ENCODE results near the gene CEP104. TPM values are rescaled to one million over a fixed set of nuclear protein-coding genes. Genes with fewer than 3 reads are reported as not detected.

The CEP104 gene
- total and polyA plus RNA-seq, 2 experiments from 2014 or later: 20.5 to 32.2 TPM

DNA sequence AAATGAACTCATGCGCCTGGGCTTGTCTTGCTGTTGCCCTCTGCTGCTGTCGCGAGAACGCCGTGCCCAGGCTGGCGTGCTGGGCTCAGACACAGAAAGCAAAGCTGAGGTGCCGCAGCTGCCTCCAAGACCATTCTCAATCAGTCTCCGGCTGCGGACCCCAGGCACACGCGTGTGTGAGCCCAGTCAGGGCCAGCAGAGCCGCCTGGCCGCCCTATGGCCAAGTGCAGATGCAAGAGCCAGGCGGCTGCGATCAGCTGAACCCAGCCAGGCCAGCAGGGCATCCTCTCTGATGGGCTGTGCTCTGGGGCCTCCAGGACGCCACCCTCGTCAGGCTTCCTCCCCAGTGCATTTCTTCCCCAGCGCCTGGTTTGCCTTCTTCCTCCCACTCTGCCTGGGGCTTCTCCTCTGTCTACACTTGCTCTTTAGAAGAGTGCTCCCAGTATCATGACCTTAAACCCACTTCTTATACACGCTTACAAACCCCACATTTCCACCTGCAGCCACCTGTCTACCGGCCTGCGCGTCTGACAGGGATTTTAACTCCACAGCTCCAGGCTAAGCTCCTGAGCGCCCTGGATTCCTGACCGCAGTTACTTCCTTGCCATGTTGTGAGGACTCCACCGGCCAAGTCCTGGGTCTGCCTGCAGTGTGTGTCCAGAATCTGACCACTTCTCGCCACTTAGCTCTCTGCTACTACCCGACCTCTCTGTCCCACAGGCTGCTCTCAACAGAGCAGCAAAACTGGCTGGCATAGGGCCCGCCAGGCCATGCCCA lies 39.0 kb downstream of the CEP104 start:
- H3K9me3 Mint-ChIP-seq: no peaks in the 10 kb centered on the region
- 0 out of 2 replicates have a peak overlapping the region, but pooled peaks have one; percentile 46 for H3K27ac Mint-ChIP-seq
- no peak overlapping the region for H3K4me2 ChIP-seq
- no peaks in the 10 kb centered on the region for H3K4me1 ChIP-seq (ENCODE audit: insufficient read depth)
- H3F3A ChIP-seq (replicated peaks; ENCODE audit: low read depth): no peaks in the 10 kb centered on the region
- H3K4me3 ChIP-seq: no peak overlapping the region
- no peak overlapping the region; the same call in 2 of the 3 replicates for H3K4me3 Mint-ChIP-seq
- H3K36me3 Mint-ChIP-seq (ENCODE audit: low read depth): peaks cover 8% of the 10 kb centered on the region; the same call in 2 of the 3 replicates
- H3K27me3 Mint-ChIP-seq (ENCODE audit: insufficient read depth, low read depth, poor library complexity): peaks cover 6% of the 10 kb centered on the region
- H3K36me3 ChIP-seq (ENCODE audit: insufficient read depth): no peaks in the 10 kb centered on the region
- no peak overlapping the region for H3K27ac ChIP-seq (ENCODE audit: low read depth)
- ATAC-seq (peak; percentile 42; the same call in 2 of the 3 replicates), DNase-seq (ENCODE audit: low spot score) (no peak)
- H2AFZ ChIP-seq: no peak overlapping the region
- H3K4me1 Mint-ChIP-seq: no peaks in the 10 kb centered on the region; the same call in 2 of the 3 replicates
- no peaks in the 10 kb centered on the region for H4K20me1 ChIP-seq (replicated peaks; ENCODE audit: insufficient read depth)
- H3K27me3 ChIP-seq (ENCODE audit: insufficient read depth): no peaks in the 10 kb centered on the region
- no peaks in the 10 kb centered on the region for H3K79me2 ChIP-seq (replicated peaks; ENCODE audit: insufficient read depth)
- H3K9me2 ChIP-seq (ENCODE audit: insufficient read depth): no peaks in the 10 kb centered on the region
- TF ChIP-seq, protein P1, sequence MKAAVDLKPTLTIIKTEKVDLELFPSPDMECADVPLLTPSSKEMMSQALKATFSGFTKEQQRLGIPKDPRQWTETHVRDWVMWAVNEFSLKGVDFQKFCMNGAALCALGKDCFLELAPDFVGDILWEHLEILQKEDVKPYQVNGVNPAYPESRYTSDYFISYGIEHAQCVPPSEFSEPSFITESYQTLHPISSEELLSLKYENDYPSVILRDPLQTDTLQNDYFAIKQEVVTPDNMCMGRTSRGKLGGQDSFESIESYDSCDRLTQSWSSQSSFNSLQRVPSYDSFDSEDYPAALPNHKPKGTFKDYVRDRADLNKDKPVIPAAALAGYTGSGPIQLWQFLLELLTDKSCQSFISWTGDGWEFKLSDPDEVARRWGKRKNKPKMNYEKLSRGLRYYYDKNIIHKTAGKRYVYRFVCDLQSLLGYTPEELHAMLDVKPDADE (IDR thresholded peaks at IDR 0.05): no peak

DNA sequence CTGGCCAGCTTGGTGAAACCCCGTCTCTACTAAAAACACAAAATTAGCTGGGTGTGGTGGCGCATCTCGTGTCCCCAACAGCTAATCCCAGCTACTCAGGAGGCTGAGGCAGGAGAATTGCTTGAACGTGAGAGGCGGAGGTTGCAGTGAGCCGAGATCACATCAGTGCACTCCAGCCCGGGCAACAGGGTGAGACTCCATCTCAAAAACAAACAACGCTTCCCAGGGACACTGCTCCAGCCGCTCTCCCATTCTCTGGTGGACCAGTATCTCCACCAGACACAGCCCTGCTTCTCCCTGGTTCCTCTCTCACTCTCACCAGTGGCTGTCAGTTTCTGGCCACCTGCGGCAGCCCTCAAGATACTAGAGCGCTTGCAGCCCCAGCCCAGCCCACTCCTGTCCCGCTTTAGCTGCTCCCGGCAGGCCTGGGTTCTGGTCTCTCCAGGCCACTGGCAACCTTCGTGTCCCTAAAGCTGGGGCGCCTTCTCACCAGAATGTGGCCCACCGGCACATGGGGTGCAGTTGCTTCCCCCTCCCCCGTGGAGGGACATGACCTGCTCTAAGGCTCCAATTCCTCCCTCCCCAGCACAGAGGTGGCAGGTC lies 39.8 kb downstream of the CEP104 start:
- Mint-ChIP-seq H3K9me3 (no peaks in the 10 kb centered on the region), H3K27me3 (ENCODE audit: insufficient read depth, low read depth, poor library complexity) (peaks cover 6% of the 10 kb centered on the region), H3K4me1 (no peaks in the 10 kb centered on the region; the same call in 2 of the 3 replicates), H3K27ac (peak overlapping the region; percentile 46; the same call in 1 of the 2 replicates), H3K36me3 (ENCODE audit: low read depth) (peaks cover 8% of the 10 kb centered on the region; the same call in 2 of the 3 replicates), H3K4me3 (no peak overlapping the region)
- H3K4me2 ChIP-seq: no peak overlapping the region
- H3K27me3 ChIP-seq (ENCODE audit: insufficient read depth): no peaks in the 10 kb centered on the region
- no peaks in the 10 kb centered on the region for H3K4me1 ChIP-seq (ENCODE audit: insufficient read depth)
- no peak overlapping the region for H2AFZ ChIP-seq
- no peaks in the 10 kb centered on the region for H4K20me1 ChIP-seq (replicated peaks; ENCODE audit: insufficient read depth)
- H3K79me2 ChIP-seq (replicated peaks; ENCODE audit: insufficient read depth): no peaks in the 10 kb centered on the region
- no peaks in the 10 kb centered on the region for H3F3A ChIP-seq (replicated peaks; ENCODE audit: low read depth)
- no peaks in the 10 kb centered on the region for H3K9me2 ChIP-seq (ENCODE audit: insufficient read depth)
- H3K4me3 ChIP-seq: no peak overlapping the region
- H3K36me3 ChIP-seq (ENCODE audit: insufficient read depth): no peaks in the 10 kb centered on the region
- no peak for DNase-seq (ENCODE audit: low spot score)
- no peak overlapping the region for H3K27ac ChIP-seq (ENCODE audit: low read depth)
- ATAC-seq: no peak
- TF ChIP-seq NANOG (IDR thresholded peaks at IDR 0.05; ENCODE audit: borderline replicate concordance): no peak
- TF ChIP-seq, protein P2, sequence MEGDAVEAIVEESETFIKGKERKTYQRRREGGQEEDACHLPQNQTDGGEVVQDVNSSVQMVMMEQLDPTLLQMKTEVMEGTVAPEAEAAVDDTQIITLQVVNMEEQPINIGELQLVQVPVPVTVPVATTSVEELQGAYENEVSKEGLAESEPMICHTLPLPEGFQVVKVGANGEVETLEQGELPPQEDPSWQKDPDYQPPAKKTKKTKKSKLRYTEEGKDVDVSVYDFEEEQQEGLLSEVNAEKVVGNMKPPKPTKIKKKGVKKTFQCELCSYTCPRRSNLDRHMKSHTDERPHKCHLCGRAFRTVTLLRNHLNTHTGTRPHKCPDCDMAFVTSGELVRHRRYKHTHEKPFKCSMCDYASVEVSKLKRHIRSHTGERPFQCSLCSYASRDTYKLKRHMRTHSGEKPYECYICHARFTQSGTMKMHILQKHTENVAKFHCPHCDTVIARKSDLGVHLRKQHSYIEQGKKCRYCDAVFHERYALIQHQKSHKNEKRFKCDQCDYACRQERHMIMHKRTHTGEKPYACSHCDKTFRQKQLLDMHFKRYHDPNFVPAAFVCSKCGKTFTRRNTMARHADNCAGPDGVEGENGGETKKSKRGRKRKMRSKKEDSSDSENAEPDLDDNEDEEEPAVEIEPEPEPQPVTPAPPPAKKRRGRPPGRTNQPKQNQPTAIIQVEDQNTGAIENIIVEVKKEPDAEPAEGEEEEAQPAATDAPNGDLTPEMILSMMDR (conservative IDR thresholded peaks at IDR 0.05; ENCODE audit: low read depth in 2 of 2): no peak
- TF ChIP-seq STAT1 (IDR thresholded peaks at IDR 0.05; ENCODE audit: unreplicated experiment): no peak
- TF ChIP-seq, protein P3, sequence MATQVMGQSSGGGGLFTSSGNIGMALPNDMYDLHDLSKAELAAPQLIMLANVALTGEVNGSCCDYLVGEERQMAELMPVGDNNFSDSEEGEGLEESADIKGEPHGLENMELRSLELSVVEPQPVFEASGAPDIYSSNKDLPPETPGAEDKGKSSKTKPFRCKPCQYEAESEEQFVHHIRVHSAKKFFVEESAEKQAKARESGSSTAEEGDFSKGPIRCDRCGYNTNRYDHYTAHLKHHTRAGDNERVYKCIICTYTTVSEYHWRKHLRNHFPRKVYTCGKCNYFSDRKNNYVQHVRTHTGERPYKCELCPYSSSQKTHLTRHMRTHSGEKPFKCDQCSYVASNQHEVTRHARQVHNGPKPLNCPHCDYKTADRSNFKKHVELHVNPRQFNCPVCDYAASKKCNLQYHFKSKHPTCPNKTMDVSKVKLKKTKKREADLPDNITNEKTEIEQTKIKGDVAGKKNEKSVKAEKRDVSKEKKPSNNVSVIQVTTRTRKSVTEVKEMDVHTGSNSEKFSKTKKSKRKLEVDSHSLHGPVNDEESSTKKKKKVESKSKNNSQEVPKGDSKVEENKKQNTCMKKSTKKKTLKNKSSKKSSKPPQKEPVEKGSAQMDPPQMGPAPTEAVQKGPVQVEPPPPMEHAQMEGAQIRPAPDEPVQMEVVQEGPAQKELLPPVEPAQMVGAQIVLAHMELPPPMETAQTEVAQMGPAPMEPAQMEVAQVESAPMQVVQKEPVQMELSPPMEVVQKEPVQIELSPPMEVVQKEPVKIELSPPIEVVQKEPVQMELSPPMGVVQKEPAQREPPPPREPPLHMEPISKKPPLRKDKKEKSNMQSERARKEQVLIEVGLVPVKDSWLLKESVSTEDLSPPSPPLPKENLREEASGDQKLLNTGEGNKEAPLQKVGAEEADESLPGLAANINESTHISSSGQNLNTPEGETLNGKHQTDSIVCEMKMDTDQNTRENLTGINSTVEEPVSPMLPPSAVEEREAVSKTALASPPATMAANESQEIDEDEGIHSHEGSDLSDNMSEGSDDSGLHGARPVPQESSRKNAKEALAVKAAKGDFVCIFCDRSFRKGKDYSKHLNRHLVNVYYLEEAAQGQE (IDR thresholded peaks at IDR 0.05; ENCODE audit: unreplicated experiment): no peak
- TF ChIP-seq EZH2phosphoT487 (IDR thresholded peaks at IDR 0.05; ENCODE audit: unreplicated experiment): no peak

All from GM23338 (cell line).